Erythroblast (primary cell): Measurements from ENCODE around the gene LILRA5.

ENCODE experiments used
- GATA1 ChIP-seq: IDR thresholded peaks from 2 replicates; pipeline ENCODE4 v1.6.1; 2011; ENCODE audit warnings: low read depth, mild to moderate bottlenecking, control low read depth, low read length, moderate library complexity
- POLR2A ChIP-seq: IDR thresholded peaks from 2 replicates; pipeline ENCODE4 v1.6.1; 2011; ENCODE audit warnings: mild to moderate bottlenecking, low read length

- TF ChIP-seq POLR2A (no peak), GATA1 (no peak)
Observed at GRCh38 chr19:54317108-54317964, 4.4 kb upstream of the LILRA5 start.
